GM12878 (cell line): ENCODE data around the gene RFPL1. TPM values are rescaled to one million over a fixed set of nuclear protein-coding genes. Genes with fewer than 3 reads are reported as not detected.

Source experiments
- ATAC-seq: fragments of 200-7000 bp; cut with Tn5 transposase; 3 replicates; pipeline ENCODE4 v1.9.1; 2020; ENCODE audit warnings: mild to moderate bottlenecking, moderate library complexity
- BruUV-seq: library from RNA; stranded (reverse); fragments of 400-500 nt; replicated peaks from 2 replicates; lab custom pipeline; 2021; lab: Mats Ljungman, UMichigan
- CTCF ChIA-PET: fragments of 300-600 bp; sonication (Branson Sonifier 250); formaldehyde crosslinking; extraction: SDS; loops from one replicate; lab custom pipeline; 2021; ENCODE audit warnings: inconsistent platforms; lab: Yijun Ruan, JAX
- POLR2A ChIA-PET: fragments of 350-600 bp; formaldehyde crosslinking; extraction: SDS; loops from one replicate; lab custom pipeline; 2021; ENCODE audit warnings: inconsistent platforms; lab: Charles Lee
- RAD21 ChIA-PET: fragments of 300-600 bp; sonication (Branson Sonifier 250); formaldehyde crosslinking; loops from one replicate; lab custom pipeline; 2023; ENCODE audit warnings: antibody characterized with exemption; ENCODE audit not compliant: unreplicated experiment; lab: Charles Lee
- SMC1A ChIA-PET: fragments of 300-600 bp; sonication (Branson Sonifier 250); formaldehyde crosslinking; loops from one replicate; lab custom pipeline; 2023; ENCODE audit not compliant: unreplicated experiment, uncharacterized antibody; lab: Charles Lee
- DNase-seq: peaks from one replicate; pipeline ENCODE4 v3.0.0-alpha.2; 2011; ENCODE audit warnings: low read depth, low spot score
- FAIRE-seq: peaks from 3 replicates; lab custom pipeline; 2011; peaks lifted over from hg19 to GRCh38; lab: Jason Lieb, UNC
- H2AFZ ChIP-seq: 2 replicates; pipeline ENCODE4 v1.6.0; 2011; ENCODE audit warnings: low read depth, low read length, control low read depth; ENCODE audit not compliant: control insufficient read depth
- H3K27ac ChIP-seq: 2 replicates; pipeline ENCODE4 v1.5.1; 2011; ENCODE audit warnings: control low read depth; ENCODE audit not compliant: control insufficient read depth, insufficient read depth
- H3K27me3 ChIP-seq, 2 experiments: replicated peaks in 1 of 2; 2 replicates each; pipeline versions ENCODE4 v1.6.0 to v1.6.1; 2011; ENCODE audit warnings: low read length in 1 of 2; ENCODE audit not compliant: control insufficient read depth in 2 of 2, insufficient read depth in 2 of 2
- H3K36me3 ChIP-seq, 2 experiments: 2 replicates each; pipeline ENCODE4 v1.5.1; 2011; ENCODE audit warnings: low read length in 1 of 2; ENCODE audit not compliant: control insufficient read depth in 2 of 2, insufficient read depth in 2 of 2
- H3K4me1 ChIP-seq: 2 replicates; pipeline ENCODE4 v1.6.1; 2011; ENCODE audit warnings: mild to moderate bottlenecking, low read length, moderate library complexity, mixed read lengths; ENCODE audit not compliant: control insufficient read depth, insufficient read depth
- H3K4me2 ChIP-seq: 2 replicates; pipeline ENCODE4 v1.6.0; 2011; ENCODE audit warnings: control low read depth; ENCODE audit not compliant: control insufficient read depth, insufficient read depth
- H3K4me3 ChIP-seq: fragments of 200-600 bp; sonication (generic); 2 replicates; pipeline ENCODE4 v1.5.1; 2016
- H3K79me2 ChIP-seq: 2 replicates; pipeline ENCODE4 v1.6.0; 2011; ENCODE audit warnings: low read length; ENCODE audit not compliant: control insufficient read depth, insufficient read depth
- H3K9ac ChIP-seq: 2 replicates; pipeline ENCODE4 v1.8.0; 2011; ENCODE audit warnings: low read length, control low read depth, mixed read lengths; ENCODE audit not compliant: control insufficient read depth, insufficient read depth
- H3K9me3 ChIP-seq: replicated peaks from 3 replicates; pipeline ENCODE4 v1.5.1; 2011; ENCODE audit warnings: mild to moderate bottlenecking, low read length; ENCODE audit not compliant: control insufficient read depth, insufficient read depth
- H4K20me1 ChIP-seq: 2 replicates; pipeline ENCODE4 v1.6.0; 2011; ENCODE audit not compliant: control insufficient read depth, insufficient read depth
- BCL3 ChIP-seq: IDR thresholded peaks from 2 replicates; pipeline ENCODE4 v1.6.1; 2011; ENCODE audit warnings: borderline replicate concordance, low read depth, mild to moderate bottlenecking, moderate library complexity, low read length; ENCODE audit not compliant: insufficient read depth, poor library complexity, severe bottlenecking
- BRCA1 ChIP-seq: IDR thresholded peaks from 2 replicates; pipeline ENCODE4 v1.6.1; 2011; ENCODE audit warnings: low read depth, low read length, improper control_type of control experiment
- EGR1 ChIP-seq, 2 experiments: IDR thresholded peaks; 1 replicate in 1 of 2; 2 replicates in 1 of 2; pipeline ENCODE4 v1.6.1; 2011 to 2012; ENCODE audit warnings: low read depth in 2 of 2, low read length in 2 of 2, borderline replicate concordance in 1 of 2, mild to moderate bottlenecking in 1 of 2, moderate library complexity in 1 of 2
- EP300 ChIP-seq, 2 experiments: fragments of 150-350 bp in 1 of 2; IDR thresholded peaks; 2 replicates each; pipeline ENCODE4 v1.6.1; 2011 to 2012; ENCODE audit warnings: low read depth in 2 of 2, low read length in 2 of 2, borderline replicate concordance in 1 of 2, improper control_type of control experiment in 1 of 2, inconsistent platforms in 1 of 2; ENCODE audit not compliant: control insufficient read depth in 1 of 2
- ESRRA ChIP-seq: IDR thresholded peaks from 2 replicates; pipeline ENCODE4 v1.6.1; 2012; ENCODE audit warnings: mild to moderate bottlenecking, low read length, improper control_type of control experiment
- FOXM1 ChIP-seq: IDR thresholded peaks from 2 replicates; pipeline ENCODE4 v1.6.1; 2012; ENCODE audit warnings: low read depth, mild to moderate bottlenecking, inconsistent platforms, low read length, moderate library complexity
- IKZF2 ChIP-seq, 2 experiments: fragments of 450-650 bp; IDR thresholded peaks; 2 replicates each; pipeline ENCODE4 v1.6.1; 2017; ENCODE audit warnings: mild to moderate bottlenecking in 2 of 2, moderate library complexity in 2 of 2
- JUND ChIP-seq: IDR thresholded peaks from 2 replicates; pipeline ENCODE4 v1.6.1; 2012; ENCODE audit warnings: low read depth, mild to moderate bottlenecking, low read length, improper control_type of control experiment, moderate library complexity
- MEF2A ChIP-seq: IDR thresholded peaks from 2 replicates; pipeline ENCODE4 v1.6.1; 2011; ENCODE audit warnings: low read depth, mild to moderate bottlenecking, low read length, moderate library complexity; ENCODE audit not compliant: insufficient read depth
- MXI1 ChIP-seq: fragments of 150-350 bp; IDR thresholded peaks from 2 replicates; pipeline ENCODE4 v1.6.1; 2011; ENCODE audit warnings: low read depth, mild to moderate bottlenecking, inconsistent platforms, low read length, improper control_type of control experiment
- PAX5 ChIP-seq: IDR thresholded peaks from 2 replicates; pipeline ENCODE4 v1.6.1; 2011; ENCODE audit warnings: low read depth, low read length, borderline replicate concordance
- RB1 ChIP-seq: fragments of 450-650 bp; formaldehyde crosslinking; IDR thresholded peaks from 2 replicates; pipeline ENCODE4 v1.6.1; 2017; ENCODE audit warnings: mild to moderate bottlenecking, borderline replicate concordance
- RUNX3 ChIP-seq: IDR thresholded peaks from 2 replicates; pipeline ENCODE4 v1.6.1; 2012; ENCODE audit warnings: low read length, inconsistent platforms
- SIX5 ChIP-seq: IDR thresholded peaks from 2 replicates; pipeline ENCODE4 v1.6.1; 2011; ENCODE audit warnings: mild to moderate bottlenecking, low read depth, low read length, moderate library complexity; ENCODE audit not compliant: severe bottlenecking
- SMAD5 ChIP-seq: IDR thresholded peaks from 2 replicates; pipeline ENCODE4 v1.6.1; 2016; ENCODE audit warnings: antibody characterized with exemption, low read depth
- TCF12 ChIP-seq: IDR thresholded peaks from 2 replicates; pipeline ENCODE4 v1.6.1; 2011; ENCODE audit warnings: low read depth, mild to moderate bottlenecking, low read length
- WGBS: methylation state at CpG from one replicate; pipeline ENCODE4 v1.1.6; 2016; ENCODE audit warnings: low lambda C conversion rate; ENCODE audit not compliant: insufficient replicate concordance, insufficient coverage; ENCODE audit errors: missing lambda C conversion rate; 5-methylcytosine and 5-hydroxymethylcytosine counted together
- in situ Hi-C: fragments of 300-500 bp; cut with MboI; formaldehyde crosslinking; loops from 9 replicates; pipeline ENCODE4 v1.14.3; 2018; ENCODE audit warnings: mixed read lengths
- intact Hi-C: fragments of 100-400 bp; cut with micrococcal nuclease; formaldehyde crosslinking; loops from one replicate; pipeline ENCODE4 v1.14.2; 2022; ENCODE audit not compliant: unreplicated experiment
- polyA plus RNA-seq, 11 experiments: library from polyadenylated mRNA; depleted of rRNA in 4 of 11; unstranded in 6 of 11; stranded (reverse) in 5 of 11; fragments of >200 nt; fragmentation: Nextera tagmentation in 4 of 11; fragmentation: Illumina TruSeq in 1 of 11; extraction: Ambion mirVana in 4 of 11; extraction: Trizol in 1 of 11; gene quantifications; 1 replicate in 1 of 11; 2 replicates in 10 of 11; pipeline versions ENCODE4 v1.2.1 to v1.2.3, GENCODE V29; 2011 to 2016; ENCODE audit warnings: inconsistent platforms in 2 of 11, missing spikeins in 2 of 11, low read depth in 1 of 11
- total RNA-seq, 4 experiments: library from RNA; depleted of rRNA in 3 of 4; stranded (reverse); fragments of >200 nt in 3 of 4; fragmentation: Illumina TruSeq in 1 of 4; extraction: Trizol in 1 of 4; gene quantifications; 2 replicates each; pipeline versions ENCODE4 v1.2.1 to v1.2.3, GENCODE V29; 2013 to 2021

RFPL1 gene
- total and polyA plus RNA-seq, 10 of the 15 experiments (the other 5 are each of a cell fraction or from before 2014, with no cell fraction given): 0.13 TPM; not detected in 9

- no peak for TF ChIP-seq JUND
- TF ChIP-seq SMAD5: no peak
- no peak for TF ChIP-seq IKZF2 (IDR thresholded peaks at IDR 0.05)
- TF ChIP-seq TCF12: no peak
- TF ChIP-seq ESRRA: no peak
- no peak for TF ChIP-seq EP300 (IDR thresholded peaks at IDR 0.05; ENCODE audit: borderline replicate concordance in 1 of 2, control insufficient read depth in 1 of 2, low read depth in 2 of 2, low read length in 2 of 2)
These were observed 20.2 kb downstream of the RFPL1 start (continued) for GRCh38 chr22:29458551-29458950.

- SMC1A ChIA-PET: no interaction called here
- no TSS peak for BruUV-seq
- Histone ChIP-seq H2AFZ (no peak overlapping the region), H3K4me3 (no peak overlapping the region), H3K36me3 (no peaks in the 10 kb centered on the region), H3K27ac (no peak overlapping the region), H3K27me3 (no peaks in the 10 kb centered on the region; a peak in 1 of 4 replicates), H4K20me1 (no peaks in the 10 kb centered on the region), H3K4me2 (no peak overlapping the region), H3K9me3 (no peaks in the 10 kb centered on the region)
- no peak for DNase-seq
- intact Hi-C loops: no loop called here
- RAD21 ChIA-PET: no interaction called here
- POLR2A ChIA-PET: no interaction called here
- TF ChIP-seq IKZF2 (IDR thresholded peaks at IDR 0.05) (no peak), MEF2A (no peak), FOXM1 (no peak), SIX5 (no peak), EGR1 (IDR thresholded peaks at IDR 0.05; ENCODE audit: borderline replicate concordance in 1 of 2, low read depth in 2 of 2, low read length in 2 of 2) (no peak), MXI1 (no peak), BCL3 (no peak), BRCA1 (no peak), RUNX3 (no peak), RB1 (no peak), TCF12 (no peak), PAX5 (no peak)
- TF ChIP-seq, all 136 proteins: peak for 0
- no peak overlapping the region for H3K9ac ChIP-seq
- no peaks in the 10 kb centered on the region for H3K79me2 ChIP-seq
- WGBS: 34% methylated on average over 9 of the region's 9 CpGs
- FAIRE-seq (no peak), ATAC-seq (no peak; the same call in 2 of the 3 replicates)
- H3K4me1 ChIP-seq: no peaks in the 10 kb centered on the region
- CTCF ChIA-PET: no interaction called here
- in situ Hi-C loops: no loop called here
These were observed 21.4 kb downstream of the RFPL1 start for GRCh38 chr22:29459773-29460172.
